GM12873 (cell line): ENCODE results near the gene C10orf120.

ENCODE experiments used
- CTCF ChIP-seq: IDR thresholded peaks from 2 replicates; pipeline ENCODE4 v1.5.1; 2012; ENCODE audit warnings: low read depth, mild to moderate bottlenecking, moderate library complexity, low read length, control low read depth; ENCODE audit not compliant: insufficient read depth; ENCODE audit errors: missing control alignments

Gene C10orf120

GRCh38 chr10:122660696-122661095 lies 39.0 kb downstream of the C10orf120 start:
- no peak for TF ChIP-seq CTCF

- TF ChIP-seq CTCF: no peak
Observed at GRCh38 chr10:122659651-122660050, 40.0 kb downstream of the C10orf120 start.

- TF ChIP-seq CTCF: no peak
Observed at GRCh38 chr10:122659126-122659525, 40.5 kb downstream of the C10orf120 start.

GRCh38 chr10:122658356-122659049 lies 41.1 kb downstream of the C10orf120 start:
- no peak for TF ChIP-seq CTCF

- no peak for TF ChIP-seq CTCF
Observed at GRCh38 chr10:122657729-122658128, 41.9 kb downstream of the C10orf120 start.

DNA sequence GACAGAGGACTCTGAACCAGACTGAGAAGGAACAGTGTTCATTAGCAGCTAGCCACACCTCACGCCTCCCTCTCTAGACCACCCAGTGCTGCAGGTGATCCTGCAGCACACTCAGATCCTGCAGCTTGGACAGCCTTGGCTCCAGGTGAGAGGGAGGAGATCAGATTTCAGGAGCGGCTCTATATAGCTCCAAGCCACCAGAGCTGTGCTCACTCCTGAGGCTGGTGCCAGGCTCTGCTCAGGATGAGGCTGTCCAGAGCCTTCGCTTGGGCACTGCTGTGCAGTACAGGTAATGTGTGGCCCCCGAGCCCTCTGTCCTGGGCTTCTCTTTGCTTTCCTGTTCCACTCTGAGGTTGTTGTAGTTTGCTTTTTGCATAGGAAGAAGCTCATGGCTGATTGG lies 42.4 kb downstream of the C10orf120 start:
- no peak for TF ChIP-seq CTCF

DNA sequence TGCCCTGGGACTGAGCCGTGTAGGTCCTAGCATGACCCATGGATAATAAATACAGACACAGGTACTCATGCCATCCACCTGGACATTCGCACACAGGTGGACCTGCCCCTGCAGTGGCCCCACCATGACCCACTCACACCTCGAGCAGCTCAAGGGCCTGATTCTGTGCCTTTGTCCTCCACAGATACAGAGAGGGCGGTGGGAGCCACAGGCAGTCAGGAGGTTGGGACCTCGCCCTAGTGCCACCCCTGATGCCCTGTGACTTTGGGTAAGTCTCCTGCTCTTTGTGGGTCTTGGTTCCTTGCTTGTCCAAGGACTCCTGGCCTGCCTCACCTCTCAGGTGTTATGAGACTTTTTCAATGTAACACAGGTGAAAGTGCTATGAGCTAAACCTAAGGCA lies 42.9 kb downstream of the C10orf120 start:
- TF ChIP-seq CTCF: no peak
